HepG2 (cell line): ENCODE results near the gene CPT1B. TPM values are rescaled to one million over a fixed set of nuclear protein-coding genes. Genes with fewer than 3 reads are reported as not detected.

Source experiments
- ARNT2 ChIP-seq: sonication (generic); formaldehyde crosslinking; IDR thresholded peaks from 2 replicates; pipeline ENCODE4 v1.8.0; 2022; ENCODE audit warnings: mild to moderate bottlenecking, low read depth, missing genetic modification reagents, moderate library complexity
- CHD2 ChIP-seq: IDR thresholded peaks from 2 replicates; pipeline ENCODE4 v1.6.1; 2011; ENCODE audit warnings: low read depth, low read length, improper control_type of control experiment
- JUNB ChIP-seq: sonication (generic); formaldehyde crosslinking; IDR thresholded peaks from 2 replicates; pipeline ENCODE4 v1.8.0; 2022; ENCODE audit warnings: missing genetic modification reagents, mild to moderate bottlenecking, borderline replicate concordance
- KAT7 ChIP-seq: IDR thresholded peaks from 2 replicates; pipeline ENCODE4 v1.6.1; 2018; ENCODE audit warnings: borderline replicate concordance, missing compliant biosample characterization
- KLF9 ChIP-seq: IDR thresholded peaks from 2 replicates; pipeline ENCODE4 v1.6.1; 2016; ENCODE audit warnings: low read depth
- MAFG ChIP-seq: sonication (generic); formaldehyde crosslinking; IDR thresholded peaks from 2 replicates; pipeline ENCODE4 v1.5.1; 2020; ENCODE audit warnings: mild to moderate bottlenecking, missing genetic modification reagents
- PHF5A ChIP-seq: IDR thresholded peaks from one replicate; pipeline ENCODE4 v1.6.1; 2018; ENCODE audit warnings: low read depth, missing genetic modification reagents; ENCODE audit not compliant: unreplicated experiment
- POGZ ChIP-seq: sonication (generic); formaldehyde crosslinking; IDR thresholded peaks from 2 replicates; pipeline ENCODE4 v1.4.0; 2020; ENCODE audit warnings: mild to moderate bottlenecking, missing genetic modification reagents
- SALL1 ChIP-seq: sonication (generic); formaldehyde crosslinking; IDR thresholded peaks from 2 replicates; pipeline ENCODE4 v1.8.0; 2022; ENCODE audit warnings: mild to moderate bottlenecking, missing genetic modification reagents
- SRSF1 ChIP-seq: fragments of 200-400 bp; formaldehyde crosslinking; optimal IDR thresholded peaks from 2 replicates; pipeline ENCODE3; 2017; ENCODE audit warnings: mild to moderate bottlenecking, low read depth, low read length, moderate library complexity
- SRY ChIP-seq: sonication (generic); formaldehyde crosslinking; IDR thresholded peaks from 2 replicates; pipeline ENCODE4 v1.8.0; 2022; ENCODE audit warnings: mild to moderate bottlenecking, missing genetic modification reagents
- SSRP1 ChIP-seq: IDR thresholded peaks from 2 replicates; pipeline ENCODE4 v1.6.1; 2016; ENCODE audit warnings: control low read depth
- TBP ChIP-seq: sonication (generic); formaldehyde crosslinking; IDR thresholded peaks from 2 replicates; pipeline ENCODE4 v1.5.0; 2020; ENCODE audit warnings: missing genetic modification reagents
- ZNF136 ChIP-seq: sonication (generic); formaldehyde crosslinking; IDR thresholded peaks from 2 replicates; pipeline ENCODE4 v1.8.1; 2022; ENCODE audit warnings: low read depth, mild to moderate bottlenecking, moderate library complexity, missing genetic modification reagents
- ZNF672 ChIP-seq: sonication (generic); formaldehyde crosslinking; IDR thresholded peaks from 2 replicates; pipeline ENCODE4 v1.8.1; 2022; ENCODE audit warnings: missing genetic modification reagents
- ZNF792 ChIP-seq: IDR thresholded peaks from 2 replicates; pipeline ENCODE4 v1.6.1; 2016
- ZSCAN30 ChIP-seq: sonication (generic); formaldehyde crosslinking; IDR thresholded peaks from 2 replicates; pipeline ENCODE4 v1.5.0; 2020; ENCODE audit warnings: mild to moderate bottlenecking, missing genetic modification reagents
- polyA plus RNA-seq, 8 experiments: library from polyadenylated mRNA; depleted of rRNA in 3 of 8; stranded (reverse) in 7 of 8; unstranded in 1 of 8; fragments of >200 nt; fragmentation: Illumina TruSeq in 4 of 8; extraction: Trizol in 4 of 8; gene quantifications; 2 replicates each; pipeline versions ENCODE4 v1.2.1 to v1.2.3, GENCODE V29; 2011 to 2016; ENCODE audit warnings: low read depth in 4 of 8, missing spikeins in 1 of 8, mixed read lengths in 1 of 8; ENCODE audit not compliant: insufficient read depth in 1 of 8
- total RNA-seq, 5 experiments: library from RNA; depleted of rRNA; stranded (reverse); fragments of >200 nt; fragmentation: Illumina TruSeq; extraction: Trizol; gene quantifications; 2 replicates each; pipeline ENCODE4 v1.2.3, GENCODE V29; 2016; ENCODE audit warnings: low read depth in 1 of 5
- TF ChIP-seq, protein P1 (sequence below): IDR thresholded peaks from 2 replicates; pipeline ENCODE4 v1.6.1; 2016; ENCODE audit warnings: low read depth, control low read depth
- TF ChIP-seq, protein P2 (sequence below): sonication (generic); formaldehyde crosslinking; IDR thresholded peaks from 2 replicates; pipeline ENCODE4 v1.4.0; 2020; ENCODE audit warnings: mild to moderate bottlenecking, missing genetic modification reagents
- TF ChIP-seq, protein P3 (sequence below): sonication (generic); formaldehyde crosslinking; IDR thresholded peaks from 2 replicates; pipeline ENCODE4 v1.5.0; 2020; ENCODE audit warnings: mild to moderate bottlenecking, missing genetic modification reagents, borderline replicate concordance
- TF ChIP-seq, protein P4 (sequence below): sonication (generic); formaldehyde crosslinking; IDR thresholded peaks from 2 replicates; pipeline ENCODE4 v1.5.0; 2020; ENCODE audit warnings: missing genetic modification reagents

Gene CPT1B
- total and polyA plus RNA-seq, 2 of the 13 experiments (the other 11 are each of a cell fraction or from before 2014, with no cell fraction given) = 9.2 to 19.5 TPM

DNA sequence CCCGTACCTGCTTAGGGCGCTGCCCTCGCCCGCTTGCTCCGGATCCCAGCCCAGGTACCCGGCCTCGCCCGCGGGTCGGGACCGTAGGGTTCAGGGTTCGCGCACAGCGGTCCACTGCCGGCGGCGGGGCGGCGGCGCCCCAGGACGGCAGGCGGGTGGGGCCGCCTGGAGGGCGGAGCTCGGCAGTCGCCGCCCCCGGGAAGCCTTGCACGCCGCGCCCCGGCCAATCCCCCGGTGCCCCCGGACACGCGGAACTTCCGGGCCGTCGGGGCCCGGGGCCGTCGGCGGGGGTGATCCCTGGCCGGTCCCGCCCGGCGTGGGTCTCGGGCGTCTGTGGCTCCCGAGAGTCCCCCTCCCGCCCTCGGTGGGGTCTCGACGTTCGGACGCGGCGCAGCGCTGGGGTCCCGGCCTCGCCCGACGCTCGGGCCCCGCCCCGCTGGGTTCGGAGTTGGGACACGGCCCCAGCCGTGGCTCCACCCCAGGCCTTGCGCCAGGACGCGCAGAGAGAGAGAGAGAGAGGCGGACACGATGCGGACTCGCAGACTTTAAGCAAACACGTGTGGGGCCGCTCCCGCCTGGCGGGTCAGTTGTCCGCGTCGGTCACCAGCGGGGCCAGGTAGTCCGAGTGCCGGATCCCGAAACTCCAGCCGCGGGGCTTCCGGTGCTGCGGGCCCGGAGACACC, 48.2 kb downstream of the CPT1B start, which contains the start of gene TYMP (continued):
- no peak for TF ChIP-seq CHD2
- TF ChIP-seq, protein P1, sequence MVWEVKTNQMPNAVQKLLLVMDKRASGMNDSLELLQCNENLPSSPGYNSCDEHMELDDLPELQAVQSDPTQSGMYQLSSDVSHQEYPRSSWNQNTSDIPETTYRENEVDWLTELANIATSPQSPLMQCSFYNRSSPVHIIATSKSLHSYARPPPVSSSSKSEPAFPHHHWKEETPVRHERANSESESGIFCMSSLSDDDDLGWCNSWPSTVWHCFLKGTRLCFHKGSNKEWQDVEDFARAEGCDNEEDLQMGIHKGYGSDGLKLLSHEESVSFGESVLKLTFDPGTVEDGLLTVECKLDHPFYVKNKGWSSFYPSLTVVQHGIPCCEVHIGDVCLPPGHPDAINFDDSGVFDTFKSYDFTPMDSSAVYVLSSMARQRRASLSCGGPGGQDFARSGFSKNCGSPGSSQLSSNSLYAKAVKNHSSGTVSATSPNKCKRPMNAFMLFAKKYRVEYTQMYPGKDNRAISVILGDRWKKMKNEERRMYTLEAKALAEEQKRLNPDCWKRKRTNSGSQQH (CRISPR knock-in tag) = no peak
- TF ChIP-seq ZSCAN30 = 0 out of 2 replicates have a peak, but pooled peaks have one; percentile 26
- TF ChIP-seq, protein P2, sequence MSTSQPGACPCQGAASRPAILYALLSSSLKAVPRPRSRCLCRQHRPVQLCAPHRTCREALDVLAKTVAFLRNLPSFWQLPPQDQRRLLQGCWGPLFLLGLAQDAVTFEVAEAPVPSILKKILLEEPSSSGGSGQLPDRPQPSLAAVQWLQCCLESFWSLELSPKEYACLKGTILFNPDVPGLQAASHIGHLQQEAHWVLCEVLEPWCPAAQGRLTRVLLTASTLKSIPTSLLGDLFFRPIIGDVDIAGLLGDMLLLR (CRISPR knock-in tag) = peak; percentile 67; the same call in 1 of the 2 replicates
- TF ChIP-seq, protein P3, sequence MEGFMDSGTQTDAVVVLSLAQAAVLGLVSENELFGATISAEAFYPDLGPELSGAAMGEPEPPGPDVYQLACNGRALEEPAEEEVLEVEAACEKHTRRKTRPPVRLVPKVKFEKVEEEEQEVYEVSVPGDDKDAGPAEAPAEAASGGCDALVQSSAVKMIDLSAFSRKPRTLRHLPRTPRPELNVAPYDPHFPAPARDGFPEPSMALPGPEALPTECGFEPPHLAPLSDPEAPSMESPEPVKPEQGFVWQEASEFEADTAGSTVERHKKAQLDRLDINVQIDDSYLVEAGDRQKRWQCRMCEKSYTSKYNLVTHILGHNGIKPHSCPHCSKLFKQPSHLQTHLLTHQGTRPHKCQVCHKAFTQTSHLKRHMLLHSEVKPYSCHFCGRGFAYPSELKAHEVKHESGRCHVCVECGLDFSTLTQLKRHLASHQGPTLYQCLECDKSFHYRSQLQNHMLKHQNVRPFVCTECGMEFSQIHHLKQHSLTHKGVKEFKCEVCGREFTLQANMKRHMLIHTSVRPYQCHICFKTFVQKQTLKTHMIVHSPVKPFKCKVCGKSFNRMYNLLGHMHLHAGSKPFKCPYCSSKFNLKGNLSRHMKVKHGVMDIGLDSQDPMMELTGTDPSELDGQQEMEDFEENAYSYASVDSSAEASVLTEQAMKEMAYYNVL (CRISPR knock-in tag) = peak; percentile 8; the same call in 1 of the 2 replicates
- no peak for TF ChIP-seq JUNB (CRISPR knock-in tag)
- TF ChIP-seq POGZ = peak; percentile 48; the same call in 1 of the 2 replicates
- TF ChIP-seq ZNF792 (CRISPR knock-in tag) = peak; percentile 32; the same call in 1 of the 2 replicates
- TF ChIP-seq, protein P4, sequence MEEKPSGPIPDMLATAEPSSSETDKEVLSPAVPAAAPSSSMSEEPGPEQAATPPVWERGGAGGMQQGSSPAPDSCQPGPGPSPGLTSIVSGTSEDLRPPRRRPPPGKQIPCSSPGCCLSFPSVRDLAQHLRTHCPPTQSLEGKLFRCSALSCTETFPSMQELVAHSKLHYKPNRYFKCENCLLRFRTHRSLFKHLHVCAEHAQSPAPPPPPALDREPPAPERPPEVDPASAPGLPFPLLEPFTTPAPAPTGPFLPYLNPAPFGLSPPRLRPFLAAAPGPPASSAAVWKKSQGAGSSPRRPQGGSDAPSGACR (CRISPR knock-in tag) = no peak
- no peak for TF ChIP-seq ZNF672 (CRISPR knock-in tag)
- no peak for TF ChIP-seq ZNF136
- TF ChIP-seq ARNT2 (CRISPR knock-in tag) = 0 out of 2 replicates have a peak, but pooled peaks have one; percentile 43
- TF ChIP-seq SSRP1 = no peak
- no peak for TF ChIP-seq TBP (CRISPR knock-in tag)
- TF ChIP-seq SALL1 = peak; percentile 73
- peak; percentile 84 for TF ChIP-seq SRY (CRISPR knock-in tag)
- TF ChIP-seq KAT7 = no peak
- no peak for TF ChIP-seq KLF9 (CRISPR knock-in tag)
- no peak for TF ChIP-seq PHF5A
- TF ChIP-seq MAFG (CRISPR knock-in tag) = no peak
- TF ChIP-seq SRSF1 = no peak
